Stimulated activated naive CD4-positive, alpha-beta T cell treated with Interleukin-2 at 50 U/mL for 16 hours (primary cell): Measurements from ENCODE around the gene TMSB15B.
A peak's percentile ranks its signal among the peaks of the same experiment; 100 is the strongest.
"Not testable (repeated sequence)": the region's sequence is repeated elsewhere in the genome, so short reads cannot be mapped to it uniquely, and the experiment has no call there.

Source experiments
- DNase-seq: peaks from one replicate; lab custom pipeline; 2025; lab: John Stamatoyannopoulos, UW

TMSB15B gene

DNA sequence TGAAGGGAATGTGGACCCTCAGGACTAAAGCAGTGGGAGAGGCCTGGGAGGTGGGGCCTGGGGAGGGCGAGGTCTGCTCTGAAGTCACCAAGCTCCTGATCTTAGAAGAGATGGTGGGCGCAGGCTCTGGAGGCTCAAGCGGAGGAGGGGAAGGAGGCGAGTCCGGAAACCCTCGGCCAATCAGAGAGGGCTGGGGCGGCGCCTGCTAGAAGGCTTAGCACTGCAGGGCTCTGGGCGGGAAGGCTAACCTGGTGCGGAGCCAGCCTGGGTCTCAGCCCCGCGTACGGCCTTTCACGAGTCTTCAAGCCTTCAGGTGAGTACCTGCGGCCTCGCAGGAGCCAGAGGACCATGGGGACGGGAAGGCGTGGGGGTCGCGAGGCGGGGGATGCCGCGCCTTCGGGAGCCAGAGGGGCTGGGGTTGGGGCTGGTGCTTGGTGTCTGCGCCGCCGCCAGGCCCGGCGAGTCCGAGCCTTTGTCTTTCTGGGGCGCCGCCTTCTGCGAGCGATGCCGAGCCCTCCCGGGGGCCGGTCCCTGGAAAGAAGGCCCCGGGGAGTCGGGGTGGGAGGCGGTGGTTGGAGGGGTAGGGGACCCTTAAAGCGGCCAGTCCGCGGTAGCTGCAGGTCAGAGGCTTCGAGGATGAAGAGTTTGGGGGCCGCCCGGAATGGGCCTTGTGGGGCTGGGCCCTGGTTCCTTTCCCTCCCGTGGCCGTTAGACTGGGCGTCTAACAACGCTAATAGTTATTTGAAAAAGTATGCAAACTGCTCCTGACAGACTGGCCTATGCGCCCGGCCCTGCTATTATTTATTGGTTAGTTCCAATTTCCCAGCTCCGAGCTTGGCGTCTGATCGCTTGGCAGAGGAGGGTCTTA is at the start of gene TMSB15B:
TMSB15B (plus strand) TSS at position 217 of the 868 bp plus-strand sequence.
- DNase-seq = not testable (repeated sequence)

DNA sequence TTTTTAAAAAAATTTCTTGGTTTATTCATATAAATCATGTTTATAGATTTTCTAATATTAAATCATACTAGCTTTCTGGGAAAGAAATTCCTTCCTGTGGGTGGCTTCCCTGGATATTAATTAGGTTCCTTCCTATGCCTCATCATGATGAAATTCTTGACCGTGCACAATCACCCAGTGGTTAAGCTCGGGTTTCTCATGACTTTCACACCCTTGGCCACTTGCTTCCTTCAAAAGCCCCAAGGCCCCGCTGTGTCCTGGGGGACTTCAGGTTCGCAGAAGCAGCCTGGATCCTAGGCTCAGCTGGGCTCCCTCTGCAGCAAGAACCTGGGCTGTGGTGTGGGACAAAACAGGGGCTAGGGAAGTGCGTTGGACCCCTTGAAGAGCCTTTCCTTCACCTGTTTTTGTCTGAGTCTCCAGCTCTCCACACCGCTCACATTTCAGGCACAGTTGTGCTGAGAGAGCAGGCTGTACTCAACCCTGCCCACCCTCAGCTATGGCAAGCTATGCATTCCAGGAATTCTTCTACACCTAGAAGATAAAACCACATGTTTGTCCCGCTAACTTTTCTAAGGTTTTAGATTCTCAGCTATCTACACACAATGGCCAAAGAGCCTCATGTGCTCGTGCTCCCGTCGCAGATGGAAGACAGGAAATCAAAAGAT is 48.9 kb upstream of the TMSB15B start:
- DNase-seq = no peak

DNA sequence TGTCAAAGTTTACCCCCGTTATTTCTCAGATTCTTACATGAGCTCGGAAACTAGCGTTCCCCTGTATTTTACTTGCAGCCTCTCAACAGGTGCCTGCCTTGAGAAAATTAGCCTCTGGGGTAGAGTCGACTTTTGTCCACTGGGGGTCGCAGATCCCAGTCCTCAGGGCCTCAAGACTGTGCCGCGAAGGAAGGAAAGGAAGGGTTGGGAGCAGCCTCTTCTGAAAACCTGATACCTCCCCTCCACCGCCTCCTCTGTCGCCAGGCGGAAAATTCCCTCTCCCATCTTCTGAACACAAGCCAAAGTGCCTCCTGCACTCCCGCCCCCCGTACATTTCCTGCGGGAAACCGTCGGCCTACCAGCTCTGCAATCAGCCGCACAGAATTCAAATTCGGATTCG is 44.4 kb upstream of the TMSB15B start:
- peak; percentile 5 for DNase-seq

DNA sequence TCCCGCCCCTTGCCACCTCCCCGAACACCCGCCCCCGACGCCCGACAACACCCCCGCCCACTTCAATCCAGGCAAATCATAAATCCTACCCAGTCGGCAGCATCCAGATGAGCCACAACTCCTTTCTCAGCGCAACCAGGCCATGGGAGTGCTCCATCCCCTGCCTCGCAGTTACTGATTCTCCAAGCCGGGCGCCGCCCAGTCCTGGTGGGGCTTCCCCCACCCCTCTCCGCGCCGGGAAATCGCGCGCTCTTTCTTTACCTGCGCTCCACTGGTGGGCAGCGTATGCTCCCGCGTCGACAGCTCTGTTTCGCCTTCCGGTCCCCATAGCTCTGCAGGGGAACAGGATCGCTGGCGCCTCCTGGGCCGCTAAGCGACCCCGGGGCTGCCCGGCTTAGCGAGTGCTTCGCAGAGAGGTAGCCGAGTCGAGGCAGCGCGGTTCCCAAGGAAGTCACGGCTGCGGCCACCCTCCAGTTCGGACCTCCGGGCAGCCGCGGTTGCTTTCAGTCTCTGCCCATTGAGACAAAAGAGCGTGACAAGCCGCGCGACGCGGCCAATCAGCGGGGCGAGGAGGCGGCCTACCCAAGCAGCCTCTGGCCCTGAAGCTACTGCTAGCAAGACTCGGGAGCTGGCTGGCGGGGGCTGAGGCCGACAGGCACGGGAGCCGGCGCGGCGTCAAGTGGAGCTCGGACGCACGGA is 43.7 kb upstream of the TMSB15B start:
- DNase-seq = peak; percentile 50

DNA sequence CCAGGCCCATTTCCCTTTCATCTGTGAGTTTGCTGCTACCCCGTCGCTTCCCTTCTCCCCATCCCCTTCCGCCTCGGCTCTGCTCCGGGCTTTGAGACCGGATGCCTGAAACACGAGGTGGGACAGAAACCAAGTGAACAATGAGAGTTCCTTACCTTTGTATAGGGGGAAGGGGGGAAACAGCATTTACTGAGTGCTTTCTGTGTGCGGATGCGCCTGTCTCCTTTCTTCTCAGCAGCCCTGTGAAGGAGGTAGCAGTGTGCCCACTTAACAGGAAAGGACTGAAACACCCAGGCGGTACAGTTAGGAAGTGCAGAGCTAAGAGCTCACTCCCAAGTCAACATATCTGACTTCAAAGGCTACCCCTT is 43.2 kb upstream of the TMSB15B start:
- peak; percentile 12 for DNase-seq

DNA sequence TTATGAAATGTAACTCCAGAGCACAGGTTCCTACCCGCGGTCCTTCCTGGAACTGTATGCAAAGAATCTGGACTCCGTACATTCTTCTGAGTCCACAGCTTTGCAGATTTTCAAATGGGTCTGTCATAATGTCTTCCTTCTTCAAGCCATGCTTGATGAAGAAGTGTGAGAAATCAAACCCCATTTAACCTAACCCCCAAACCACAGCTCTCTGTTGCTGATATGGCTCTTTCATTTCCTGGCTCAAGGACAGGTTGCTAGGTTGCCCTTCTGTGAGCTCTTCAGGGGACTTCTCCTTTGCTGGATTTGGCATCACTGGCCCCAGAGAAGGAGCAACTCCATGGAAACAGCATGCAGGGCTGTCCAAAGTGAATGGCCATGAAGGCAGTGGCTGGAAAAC is 41.9 kb upstream of the TMSB15B start:
- DNase-seq = not testable (repeated sequence)

DNA sequence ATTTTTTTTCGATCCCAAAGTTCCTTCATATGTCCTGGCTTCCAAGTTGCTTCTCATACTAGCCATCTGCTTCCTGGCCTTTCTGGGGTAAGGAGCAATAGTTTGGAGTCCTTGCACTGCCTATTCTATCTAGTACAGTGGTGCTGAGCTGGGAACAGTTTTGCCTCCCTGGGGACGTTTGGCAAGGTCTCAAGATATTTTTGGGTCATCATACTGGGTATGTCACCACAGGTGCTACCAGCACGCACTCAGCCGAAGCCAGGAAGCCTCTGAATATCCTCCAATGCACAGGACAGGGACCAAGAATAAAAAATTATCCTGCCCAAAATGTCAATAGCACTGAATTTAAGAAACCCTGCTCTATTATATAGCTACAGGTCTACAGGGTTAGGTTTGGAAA is 35.4 kb upstream of the TMSB15B start:
- DNase-seq = no peak

DNA sequence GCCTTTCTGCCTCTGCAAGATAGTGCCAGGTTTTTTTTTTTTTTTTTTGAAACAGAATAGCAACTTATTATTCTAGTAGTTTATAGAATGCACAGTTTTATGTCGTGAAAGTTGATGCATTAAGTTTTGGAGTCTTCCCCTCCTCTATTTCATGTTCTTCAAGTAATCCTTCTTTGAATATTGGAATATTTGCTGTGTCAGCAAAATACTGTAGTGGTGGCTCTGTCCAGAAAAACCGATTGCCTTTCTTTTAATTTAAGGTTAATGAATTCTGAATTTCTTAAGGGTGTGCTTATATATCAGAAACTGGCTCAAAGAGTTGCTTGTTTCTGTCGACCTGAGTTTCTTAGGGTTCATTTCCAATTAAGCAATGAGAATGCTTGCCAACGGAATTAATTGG is 34.8 kb upstream of the TMSB15B start:
- DNase-seq = no peak

DNA sequence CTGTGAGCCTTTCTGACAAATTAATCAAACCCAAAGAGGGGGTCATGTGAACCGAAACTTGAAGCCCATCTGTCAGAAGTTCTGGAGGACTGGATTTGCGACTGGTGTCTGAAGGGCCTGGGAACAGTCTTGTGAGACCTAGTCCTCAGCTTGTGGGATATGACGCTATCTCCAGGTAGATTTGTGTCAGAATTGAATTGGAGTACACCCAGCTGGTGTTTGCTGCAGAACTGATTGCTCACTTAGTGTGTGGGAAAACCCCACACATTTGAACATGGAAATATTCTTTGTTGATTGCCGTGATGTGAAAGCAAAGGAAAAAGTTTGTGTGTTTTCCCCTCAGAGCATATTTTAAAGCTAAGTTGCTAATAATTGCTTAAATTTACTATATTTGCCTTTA is 30.3 kb upstream of the TMSB15B start:
- no peak for DNase-seq

DNA sequence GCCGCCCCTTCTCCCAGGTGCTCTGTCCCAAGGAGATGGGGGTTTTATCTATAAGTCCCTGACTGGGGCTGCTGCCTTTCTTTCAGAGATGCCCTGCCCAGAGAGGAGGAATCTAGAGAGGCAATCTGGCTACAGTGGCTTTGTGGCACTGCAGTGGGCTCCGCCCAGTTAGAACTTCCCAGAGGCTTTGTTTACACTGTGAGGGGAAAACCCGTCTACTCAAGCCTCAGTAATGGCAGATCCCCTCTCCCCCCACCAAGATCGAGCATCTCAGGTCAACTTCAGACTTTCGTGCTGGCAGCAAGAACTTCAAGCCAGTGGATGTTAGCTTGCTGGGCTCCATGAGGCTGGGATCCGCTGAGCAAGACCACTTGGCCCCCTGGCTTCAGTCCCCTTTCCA is 22.2 kb upstream of the TMSB15B start:
- DNase-seq = not testable (repeated sequence)

DNA sequence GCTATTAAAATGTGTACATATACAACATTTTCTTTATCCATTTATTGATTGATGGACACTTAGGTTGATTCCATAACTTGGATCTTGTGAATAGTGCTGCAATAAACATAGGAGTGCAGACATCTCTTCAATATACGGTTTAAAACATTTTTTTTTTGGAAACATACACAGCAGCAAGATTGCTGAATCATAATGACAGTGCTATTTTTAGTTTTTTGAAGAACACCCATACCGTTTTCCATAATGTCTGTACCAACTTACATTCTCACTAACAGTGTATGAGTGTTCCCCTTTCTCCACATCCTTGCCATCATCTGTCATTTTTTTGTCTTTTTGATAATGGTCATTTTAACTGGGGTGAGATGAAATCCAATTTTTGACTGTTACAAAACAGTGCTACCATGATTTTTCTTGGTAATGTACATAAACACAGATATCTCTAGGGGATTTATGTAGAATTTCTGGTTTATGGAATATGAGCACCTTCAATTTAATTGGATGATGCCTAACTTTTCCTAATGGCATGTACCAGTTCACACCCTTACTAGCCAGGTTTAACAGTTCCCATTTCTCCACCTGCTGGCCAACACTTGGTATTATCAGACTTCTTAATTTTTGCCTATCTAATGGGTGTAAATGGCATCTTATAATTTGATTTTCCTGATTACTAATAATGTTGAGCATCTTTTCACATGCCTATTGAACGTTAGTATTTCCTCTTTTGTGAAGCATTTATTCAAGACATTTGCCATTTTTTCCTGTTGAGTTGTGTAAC is 21.0 kb upstream of the TMSB15B start:
- DNase-seq = no peak

DNA sequence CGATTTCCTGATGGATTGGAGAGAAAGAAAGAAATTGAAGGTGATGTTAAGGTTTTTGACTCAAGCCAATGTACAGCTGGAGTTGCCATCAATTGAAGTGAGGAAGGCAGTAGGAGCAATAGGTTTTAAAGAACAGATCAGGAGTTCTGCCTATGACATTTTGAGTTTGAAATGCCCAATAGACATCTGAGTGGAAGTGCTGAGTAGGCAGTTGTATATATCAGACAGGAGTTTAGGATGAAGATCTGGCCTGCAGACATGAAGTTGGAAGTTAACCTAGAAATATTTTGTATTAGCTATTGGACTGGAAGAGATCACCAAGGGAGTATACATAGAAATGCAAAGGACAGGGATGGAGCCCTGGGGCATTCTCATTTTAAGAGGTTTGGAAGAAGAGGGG is 12.9 kb upstream of the TMSB15B start:
- DNase-seq = no peak

DNA sequence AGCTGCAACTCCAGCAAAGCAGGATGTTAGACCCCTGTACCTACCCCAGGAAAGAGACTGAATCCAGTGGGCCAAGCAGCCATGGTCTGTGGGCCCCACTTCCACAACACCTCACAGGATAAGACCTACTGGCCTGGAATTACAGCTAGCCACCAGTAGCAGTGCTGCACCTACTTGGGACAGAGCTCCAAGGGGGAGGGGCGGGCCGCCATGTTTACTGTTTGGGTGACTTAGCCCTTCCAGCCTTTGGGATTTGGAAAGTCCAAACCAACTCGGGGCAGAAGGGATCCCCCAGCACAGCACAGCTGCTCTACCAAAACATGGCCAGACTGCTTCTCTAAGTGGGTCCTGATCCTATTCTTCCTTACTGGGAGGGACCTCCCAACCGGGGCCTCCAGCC is 9.1 kb upstream of the TMSB15B start:
- no peak for DNase-seq

DNA sequence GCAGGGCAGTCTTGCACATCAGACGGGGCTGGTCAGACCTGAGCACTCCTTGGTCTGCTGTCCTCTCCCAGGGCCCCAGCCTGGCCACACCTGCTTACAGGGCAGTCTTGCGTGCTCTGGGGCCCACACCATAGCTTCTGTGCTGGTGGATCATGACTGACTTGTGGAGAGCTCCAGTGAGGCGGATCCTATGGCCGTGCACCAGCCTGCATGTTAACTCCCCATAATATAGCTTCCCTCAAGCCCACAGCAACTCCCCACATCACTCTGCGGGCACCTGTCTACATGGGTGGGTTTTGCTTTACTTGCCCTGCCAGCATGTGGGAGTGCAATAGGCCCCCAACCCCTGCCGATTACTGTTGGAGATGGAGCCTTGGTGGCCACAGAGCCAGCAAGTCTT is 8.2 kb upstream of the TMSB15B start:
- no peak for DNase-seq

DNA sequence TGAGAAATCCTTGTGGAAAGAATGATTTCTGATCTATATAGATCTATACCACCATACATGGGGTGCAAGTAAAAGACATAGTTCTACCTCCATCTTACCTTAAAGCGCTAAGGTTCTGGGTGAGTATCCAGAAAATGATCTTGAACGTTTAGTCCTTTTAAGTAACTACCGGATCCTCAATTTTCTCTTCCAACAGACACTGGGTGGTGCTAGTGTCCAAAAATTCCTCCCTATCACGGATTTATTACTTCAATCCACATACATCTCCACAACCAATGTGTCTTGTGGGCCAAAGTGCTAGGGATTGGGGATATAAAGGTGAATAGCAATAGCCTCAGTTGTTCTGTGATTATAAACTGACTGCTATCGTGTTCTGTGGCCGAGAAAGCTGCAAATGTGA is 1.8 kb upstream of the TMSB15B start:
- not testable (repeated sequence) for DNase-seq

DNA sequence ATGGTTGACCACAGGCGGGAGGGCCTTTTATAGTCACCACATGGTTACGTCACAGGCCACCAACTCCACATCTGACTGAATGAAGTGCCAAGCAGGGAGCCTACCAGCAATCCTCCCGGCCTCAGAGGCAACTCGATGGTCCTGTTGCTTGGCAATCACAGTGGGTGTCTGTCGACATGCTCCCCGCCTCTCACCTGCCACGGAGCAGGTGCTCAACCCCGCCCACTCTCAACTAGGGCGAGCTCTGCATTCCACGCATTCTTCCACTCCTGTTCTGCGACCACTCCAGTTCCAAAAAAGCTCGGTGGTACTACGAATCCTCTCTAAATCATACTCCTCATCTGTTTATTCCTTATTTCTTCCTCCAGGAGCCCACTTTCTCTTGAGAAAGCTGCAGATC is 21.1 kb downstream of the TMSB15B start:
- DNase-seq = not testable (repeated sequence)

DNA sequence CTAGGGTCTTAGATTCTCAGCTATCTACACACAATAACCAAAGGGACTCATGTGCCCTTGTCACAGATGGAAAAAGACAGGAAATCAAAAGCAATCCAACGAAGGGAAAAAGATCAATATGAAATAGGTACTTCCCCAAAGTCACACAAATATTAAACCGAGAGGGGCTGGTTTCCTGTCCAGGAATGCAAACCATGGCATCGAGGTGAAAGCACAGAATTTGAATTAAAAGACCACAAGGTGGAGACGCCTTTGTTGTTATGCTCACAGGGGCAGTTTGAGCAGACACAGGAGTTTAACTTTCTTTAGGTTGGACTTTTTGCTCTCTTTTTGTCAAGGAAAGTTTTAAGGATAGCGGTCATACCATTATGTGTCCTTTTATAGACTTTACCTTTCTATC is 36.8 kb downstream of the TMSB15B start:
- no peak for DNase-seq

DNA sequence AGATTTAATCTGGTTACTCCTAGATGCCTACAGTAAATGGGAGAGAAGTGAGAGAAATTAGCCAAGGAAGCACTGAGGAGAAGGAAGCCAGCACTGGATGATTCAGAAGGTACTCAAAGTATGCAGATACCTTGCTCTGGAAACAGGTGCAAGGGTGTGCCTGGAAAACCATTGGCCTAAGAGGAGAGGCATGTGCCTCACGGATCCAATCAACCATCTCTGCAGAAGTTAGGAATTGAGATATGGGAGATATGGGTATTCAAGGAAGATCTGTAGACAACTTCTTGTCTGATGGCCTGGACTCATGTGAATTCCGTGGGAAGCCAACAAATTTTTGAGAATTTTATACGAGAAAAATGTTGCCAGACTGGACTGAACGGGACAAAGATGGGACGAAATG is 46.4 kb downstream of the TMSB15B start:
- DNase-seq = no peak

DNA sequence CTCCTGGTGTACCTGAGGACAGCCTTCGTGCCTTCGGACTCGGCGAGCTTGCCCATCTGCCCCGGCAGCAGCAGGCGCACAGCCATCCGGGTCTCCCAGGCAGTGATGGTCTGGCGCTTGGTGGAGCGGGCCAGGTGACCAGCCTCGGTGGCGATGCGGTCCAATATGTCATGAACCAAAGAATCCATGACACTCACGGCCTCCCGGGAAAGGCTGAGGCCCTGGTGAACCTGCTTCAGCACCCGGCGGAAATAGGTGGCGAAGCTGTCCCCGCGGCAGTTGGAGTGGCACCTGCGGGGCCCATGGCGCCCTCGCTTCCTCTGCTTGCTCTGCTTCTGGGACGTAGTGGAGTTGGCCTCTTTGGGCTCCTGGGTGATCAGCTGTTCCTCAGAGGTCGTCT is 50.7 kb downstream of the TMSB15B start:
- no peak for DNase-seq

DNA sequence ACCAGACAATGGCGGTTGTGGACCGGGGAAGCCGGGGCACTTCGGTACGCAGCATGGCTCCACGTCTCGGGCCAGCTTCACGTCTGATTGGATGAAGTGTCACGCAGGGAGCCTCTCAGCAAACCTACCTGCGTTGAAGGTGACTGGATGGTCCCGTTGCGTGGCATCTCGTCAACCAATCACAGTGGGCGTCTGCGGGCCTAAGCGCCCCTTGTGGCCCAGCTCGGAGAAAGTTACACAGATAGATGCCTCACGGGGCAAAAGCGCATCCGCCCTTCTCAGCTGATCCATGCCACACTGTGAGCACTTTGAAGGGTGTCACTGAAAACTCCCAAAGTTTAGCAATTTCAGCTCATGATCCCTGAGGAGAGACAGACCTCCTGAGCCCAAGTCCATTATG is 51.2 kb downstream of the TMSB15B start, which contains the start of gene H2BW1:
H2BW1 (minus strand) TSS at position 103 of the 400 bp plus-strand sequence. CDS start 132 bp downstream, outside the sequence.
- no peak for DNase-seq

DNA sequence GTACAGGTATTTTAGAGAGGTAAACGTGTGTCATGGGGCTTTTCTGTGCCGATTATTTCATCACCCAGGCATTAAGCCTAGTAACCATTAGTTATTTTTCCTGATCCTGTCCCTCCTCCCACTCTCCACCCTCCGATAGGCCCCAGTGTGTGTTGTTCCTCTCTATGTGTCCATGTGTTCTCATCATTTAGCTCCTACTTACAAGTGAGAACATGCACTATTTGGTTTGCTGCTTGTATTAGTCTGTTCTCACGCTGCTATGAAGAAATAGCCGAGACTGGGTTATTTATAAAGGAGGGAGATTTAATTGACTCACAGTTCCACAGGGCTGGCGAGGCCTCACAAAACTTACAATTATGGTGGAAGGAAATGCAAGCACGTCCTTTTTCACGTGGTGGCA is 53.1 kb downstream of the TMSB15B start:
- not testable (repeated sequence) for DNase-seq
